GM23338 (cell line): ENCODE results near the gene PDGFRB. TPM values are rescaled to one million over a fixed set of nuclear protein-coding genes. Genes with fewer than 3 reads are reported as not detected.

ENCODE experiments used
- ATAC-seq: fragments of 200-7000 bp; cut with Tn5 transposase; 3 replicates; pipeline ENCODE4 v1.9.1; 2020
- DNase-seq: peaks from one replicate; pipeline ENCODE4 v3.0.0-alpha.2; 2015; ENCODE audit warnings: low spot score
- H2AFZ ChIP-seq: fragments of 200-600 bp; sonication (generic); 2 replicates; pipeline ENCODE4 v1.8.0; 2016; ENCODE audit warnings: antibody characterized with exemption, mild to moderate bottlenecking, moderate library complexity
- H3F3A ChIP-seq: fragments of 200-600 bp; sonication (generic); replicated peaks from 2 replicates; pipeline ENCODE4 v1.8.0; 2017; ENCODE audit warnings: antibody characterized with exemption, mixed run types, low read depth
- H3K27ac ChIP-seq: fragments of 200-600 bp; sonication (generic); 2 replicates; pipeline ENCODE4 v1.6.1; 2016; ENCODE audit warnings: low read depth
- H3K27me3 ChIP-seq: fragments of 200-600 bp; sonication (generic); 2 replicates; pipeline ENCODE4 v1.8.0; 2016; ENCODE audit warnings: mild to moderate bottlenecking, mixed run types, moderate library complexity; ENCODE audit not compliant: insufficient read depth
- H3K36me3 ChIP-seq: fragments of 200-600 bp; sonication (generic); 2 replicates; pipeline ENCODE4 v1.8.0; 2016; ENCODE audit warnings: mild to moderate bottlenecking; ENCODE audit not compliant: insufficient read depth
- H3K4me1 ChIP-seq: fragments of 200-600 bp; sonication (generic); 2 replicates; pipeline ENCODE4 v1.8.0; 2016; ENCODE audit warnings: mild to moderate bottlenecking, moderate library complexity; ENCODE audit not compliant: insufficient read depth
- H3K4me2 ChIP-seq: fragments of 200-600 bp; sonication (generic); 2 replicates; pipeline ENCODE4 v1.7.1; 2017; ENCODE audit warnings: mixed run types
- H3K4me3 ChIP-seq: fragments of 200-600 bp; sonication (generic); 2 replicates; pipeline ENCODE4 v1.6.1; 2016; ENCODE audit warnings: mixed run types
- H3K79me2 ChIP-seq: fragments of 200-600 bp; sonication (generic); replicated peaks from 2 replicates; pipeline ENCODE4 v1.8.0; 2017; ENCODE audit warnings: mild to moderate bottlenecking; ENCODE audit not compliant: insufficient read depth
- H3K9me2 ChIP-seq: fragments of 200-600 bp; sonication (generic); 2 replicates; pipeline ENCODE4 v1.8.0; 2017; ENCODE audit not compliant: insufficient read depth
- H4K20me1 ChIP-seq: fragments of 200-600 bp; sonication (generic); replicated peaks from 2 replicates; pipeline ENCODE4 v1.8.0; 2017; ENCODE audit warnings: mild to moderate bottlenecking; ENCODE audit not compliant: insufficient read depth
- H3K27ac Mint-ChIP-seq: 2 replicates; pipeline ENCODE4 v1.8.0; 2020; ENCODE audit warnings: inconsistent platforms, mild to moderate bottlenecking, moderate library complexity, mixed read lengths
- H3K27me3 Mint-ChIP-seq: 3 replicates; pipeline ENCODE4 v1.8.0; 2022; ENCODE audit warnings: low read depth, mild to moderate bottlenecking, moderate library complexity, mixed read lengths, inconsistent platforms; ENCODE audit not compliant: insufficient read depth, poor library complexity
- H3K36me3 Mint-ChIP-seq: 3 replicates; pipeline ENCODE4 v1.8.0; 2021; ENCODE audit warnings: low read depth, mild to moderate bottlenecking, inconsistent platforms, moderate library complexity, mixed read lengths
- H3K4me1 Mint-ChIP-seq: 3 replicates; pipeline ENCODE4 v1.8.0; 2020; ENCODE audit warnings: mild to moderate bottlenecking, inconsistent platforms, mixed read lengths
- H3K4me3 Mint-ChIP-seq: 3 replicates; pipeline ENCODE4 v1.8.0; 2021; ENCODE audit warnings: moderate library complexity, mild to moderate bottlenecking, inconsistent platforms, mixed read lengths
- H3K9me3 Mint-ChIP-seq: 3 replicates; pipeline ENCODE4 v1.8.0; 2020; ENCODE audit warnings: moderate library complexity, mild to moderate bottlenecking, inconsistent platforms, mixed read lengths
- CREB1 ChIP-seq: fragments of 250-450 bp; sonication (Bioruptor Pico); IDR thresholded peaks from 2 replicates; pipeline ENCODE4 v1.5.0; 2020; ENCODE audit warnings: low read depth, mild to moderate bottlenecking, moderate library complexity
- EZH2 ChIP-seq: fragments of 200-600 bp; sonication (generic); IDR thresholded peaks from one replicate; pipeline ENCODE4 v1.8.0; 2017; ENCODE audit warnings: antibody characterized with exemption, mild to moderate bottlenecking, low read depth; ENCODE audit not compliant: unreplicated experiment
- EZH2phosphoT487 ChIP-seq: fragments of 200-600 bp; sonication (generic); IDR thresholded peaks from one replicate; pipeline ENCODE4 v1.8.1; 2018; ENCODE audit warnings: antibody characterized with exemption; ENCODE audit not compliant: unreplicated experiment
- NANOG ChIP-seq: IDR thresholded peaks from 2 replicates; pipeline ENCODE4 v1.6.1; 2016; ENCODE audit warnings: antibody characterized with exemption, borderline replicate concordance
- POLR2AphosphoS5 ChIP-seq: IDR thresholded peaks from 2 replicates; pipeline ENCODE4 v1.6.1; 2016; ENCODE audit warnings: antibody characterized with exemption, low read depth
- STAT1 ChIP-seq: IDR thresholded peaks from one replicate; pipeline ENCODE4 v1.6.1; 2016; ENCODE audit warnings: antibody characterized with exemption; ENCODE audit not compliant: unreplicated experiment
- polyA plus RNA-seq: library from polyadenylated mRNA; unstranded; fragments of >200 nt; fragmentation: Nextera tagmentation; extraction: Ambion mirVana; gene quantifications from 2 replicates; pipeline ENCODE4 v1.2.1, GENCODE V29; 2016
- total RNA-seq: library from RNA; depleted of rRNA; stranded (reverse); fragments of >200 nt; shearing (Covaris generic); gene quantifications from 2 replicates; pipeline ENCODE4 v1.2.3, GENCODE V29; 2014
- TF ChIP-seq, protein P1 (sequence below): IDR thresholded peaks from 2 replicates; pipeline ENCODE4 v1.6.1; 2016; ENCODE audit warnings: antibody characterized with exemption
- TF ChIP-seq, protein P2 (sequence below): fragments of 250-450 bp; sonication (Bioruptor Pico); IDR thresholded peaks from 2 replicates; pipeline ENCODE4 v1.5.0; 2020; ENCODE audit warnings: mild to moderate bottlenecking, moderate library complexity

Gene PDGFRB
- total and polyA plus RNA-seq, 2 experiments from 2014 or later: 4.5 to 11.3 TPM

DNA sequence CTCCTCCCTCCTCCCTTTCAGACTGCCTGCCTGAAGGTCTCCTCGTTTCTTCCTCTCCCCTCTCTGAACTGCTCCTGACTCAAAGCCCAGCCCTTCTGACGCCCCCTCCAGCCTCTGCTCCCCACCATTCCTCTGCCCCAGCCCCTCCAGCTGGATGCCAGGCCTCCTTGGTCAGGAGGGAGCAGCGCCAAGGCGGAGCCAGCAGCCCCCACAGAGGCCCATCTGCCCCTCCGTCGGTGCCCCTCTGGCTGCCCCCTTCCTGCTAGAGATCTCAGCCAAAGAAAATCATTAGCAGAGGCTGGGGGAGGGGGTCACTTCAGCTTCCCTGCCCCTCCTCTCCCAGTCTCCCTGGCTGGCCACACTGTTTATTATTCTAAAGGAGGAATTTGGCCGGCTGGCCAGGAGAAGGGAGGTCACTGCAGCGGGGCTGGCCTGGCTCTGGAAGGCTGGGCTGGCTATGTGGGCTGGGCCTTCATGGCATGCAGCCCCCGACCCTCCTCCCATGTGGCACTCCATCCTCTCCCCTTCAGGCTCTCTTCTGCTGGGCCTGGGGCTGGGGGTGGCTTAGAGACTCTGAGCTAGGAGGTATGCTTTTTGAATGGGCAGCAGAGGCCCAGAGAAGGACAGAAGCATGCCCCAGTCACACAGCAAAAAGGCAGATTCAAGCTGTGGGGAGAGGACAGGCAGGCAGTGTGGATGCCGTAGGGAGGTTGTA lies 16.9 kb downstream of the PDGFRB start:
- no peak for TF ChIP-seq EZH2phosphoT487
- no peak for TF ChIP-seq STAT1
- TF ChIP-seq POLR2AphosphoS5: no peak
- TF ChIP-seq, protein P1, sequence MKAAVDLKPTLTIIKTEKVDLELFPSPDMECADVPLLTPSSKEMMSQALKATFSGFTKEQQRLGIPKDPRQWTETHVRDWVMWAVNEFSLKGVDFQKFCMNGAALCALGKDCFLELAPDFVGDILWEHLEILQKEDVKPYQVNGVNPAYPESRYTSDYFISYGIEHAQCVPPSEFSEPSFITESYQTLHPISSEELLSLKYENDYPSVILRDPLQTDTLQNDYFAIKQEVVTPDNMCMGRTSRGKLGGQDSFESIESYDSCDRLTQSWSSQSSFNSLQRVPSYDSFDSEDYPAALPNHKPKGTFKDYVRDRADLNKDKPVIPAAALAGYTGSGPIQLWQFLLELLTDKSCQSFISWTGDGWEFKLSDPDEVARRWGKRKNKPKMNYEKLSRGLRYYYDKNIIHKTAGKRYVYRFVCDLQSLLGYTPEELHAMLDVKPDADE: no peak
- Histone ChIP-seq H3K9me2 (no peaks in the 10 kb centered on the region), H3K27ac (0 out of 2 replicates have a peak overlapping the region, but pooled peaks have one; percentile 26), H3K79me2 (no peaks in the 10 kb centered on the region), H3K27me3 (no peaks in the 10 kb centered on the region), H2AFZ (0 out of 2 replicates have a peak overlapping the region, but pooled peaks have one; percentile 18), H3K4me3 (no peak overlapping the region), H3K36me3 (no peaks in the 10 kb centered on the region), H3F3A (no peaks in the 10 kb centered on the region), H4K20me1 (no peaks in the 10 kb centered on the region), H3K4me1 (peaks cover 17% of the 10 kb centered on the region), H3K4me2 (peak overlapping the region; percentile 66)
- DNase-seq (peak; percentile 74), ATAC-seq (peak; percentile 37)
- Mint-ChIP-seq H3K4me1 (peaks cover 60% of the 10 kb centered on the region), H3K36me3 (no peaks in the 10 kb centered on the region; the same call in 2 of the 3 replicates), H3K4me3 (peak overlapping the region; percentile 11; the same call in 1 of the 3 replicates), H3K27ac (peak overlapping the region; percentile 56), H3K9me3 (no peaks in the 10 kb centered on the region), H3K27me3 (peaks cover 25% of the 10 kb centered on the region)

DNA sequence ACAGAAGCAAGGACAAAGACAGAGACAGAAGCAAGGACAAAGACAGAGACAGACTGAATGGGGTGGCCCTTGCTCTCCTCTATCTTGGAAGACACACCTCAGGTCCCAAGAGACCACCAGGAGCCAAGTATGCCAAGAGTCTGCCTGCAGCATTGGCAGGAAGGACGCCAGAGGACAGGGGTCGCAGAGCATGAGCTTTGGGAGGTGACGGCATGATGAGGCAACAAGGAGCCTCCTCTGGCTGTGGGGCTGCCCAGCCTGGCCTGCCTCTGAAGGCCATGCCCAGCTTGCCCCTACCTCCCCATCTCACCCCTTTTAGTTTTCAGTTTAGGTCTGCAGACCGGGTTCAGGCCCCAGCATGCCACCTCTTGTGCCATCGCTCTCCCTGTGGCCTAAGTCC lies 17.6 kb downstream of the PDGFRB start:
- H3K79me2 ChIP-seq: no peaks in the 10 kb centered on the region
- H3K4me2 ChIP-seq: peak overlapping the region; percentile 66
- no peaks in the 10 kb centered on the region for H4K20me1 ChIP-seq
- peaks cover 17% of the 10 kb centered on the region for H3K4me1 ChIP-seq
- Mint-ChIP-seq H3K27ac (peak overlapping the region; percentile 68; the same call in 1 of the 2 replicates), H3K36me3 (no peaks in the 10 kb centered on the region; the same call in 2 of the 3 replicates), H3K27me3 (peaks cover 24% of the 10 kb centered on the region), H3K4me3 (peak overlapping the region; percentile 31; the same call in 1 of the 3 replicates), H3K4me1 (peaks cover 52% of the 10 kb centered on the region), H3K9me3 (no peaks in the 10 kb centered on the region)
- ATAC-seq (no peak), DNase-seq (no peak)
- no peaks in the 10 kb centered on the region for H3K27me3 ChIP-seq
- H3K36me3 ChIP-seq: no peaks in the 10 kb centered on the region
- H2AFZ ChIP-seq: 0 out of 2 replicates have a peak overlapping the region, but pooled peaks have one; percentile 18
- H3K27ac ChIP-seq: no peak overlapping the region
- H3K9me2 ChIP-seq: no peaks in the 10 kb centered on the region
- no peak overlapping the region for H3K4me3 ChIP-seq
- no peaks in the 10 kb centered on the region for H3F3A ChIP-seq
- TF ChIP-seq CREB1 (CRISPR knock-in tag) (no peak), NANOG (no peak), POLR2AphosphoS5 (no peak), EZH2 (no peak)
- TF ChIP-seq, protein P1: no peak
- TF ChIP-seq, protein P2, sequence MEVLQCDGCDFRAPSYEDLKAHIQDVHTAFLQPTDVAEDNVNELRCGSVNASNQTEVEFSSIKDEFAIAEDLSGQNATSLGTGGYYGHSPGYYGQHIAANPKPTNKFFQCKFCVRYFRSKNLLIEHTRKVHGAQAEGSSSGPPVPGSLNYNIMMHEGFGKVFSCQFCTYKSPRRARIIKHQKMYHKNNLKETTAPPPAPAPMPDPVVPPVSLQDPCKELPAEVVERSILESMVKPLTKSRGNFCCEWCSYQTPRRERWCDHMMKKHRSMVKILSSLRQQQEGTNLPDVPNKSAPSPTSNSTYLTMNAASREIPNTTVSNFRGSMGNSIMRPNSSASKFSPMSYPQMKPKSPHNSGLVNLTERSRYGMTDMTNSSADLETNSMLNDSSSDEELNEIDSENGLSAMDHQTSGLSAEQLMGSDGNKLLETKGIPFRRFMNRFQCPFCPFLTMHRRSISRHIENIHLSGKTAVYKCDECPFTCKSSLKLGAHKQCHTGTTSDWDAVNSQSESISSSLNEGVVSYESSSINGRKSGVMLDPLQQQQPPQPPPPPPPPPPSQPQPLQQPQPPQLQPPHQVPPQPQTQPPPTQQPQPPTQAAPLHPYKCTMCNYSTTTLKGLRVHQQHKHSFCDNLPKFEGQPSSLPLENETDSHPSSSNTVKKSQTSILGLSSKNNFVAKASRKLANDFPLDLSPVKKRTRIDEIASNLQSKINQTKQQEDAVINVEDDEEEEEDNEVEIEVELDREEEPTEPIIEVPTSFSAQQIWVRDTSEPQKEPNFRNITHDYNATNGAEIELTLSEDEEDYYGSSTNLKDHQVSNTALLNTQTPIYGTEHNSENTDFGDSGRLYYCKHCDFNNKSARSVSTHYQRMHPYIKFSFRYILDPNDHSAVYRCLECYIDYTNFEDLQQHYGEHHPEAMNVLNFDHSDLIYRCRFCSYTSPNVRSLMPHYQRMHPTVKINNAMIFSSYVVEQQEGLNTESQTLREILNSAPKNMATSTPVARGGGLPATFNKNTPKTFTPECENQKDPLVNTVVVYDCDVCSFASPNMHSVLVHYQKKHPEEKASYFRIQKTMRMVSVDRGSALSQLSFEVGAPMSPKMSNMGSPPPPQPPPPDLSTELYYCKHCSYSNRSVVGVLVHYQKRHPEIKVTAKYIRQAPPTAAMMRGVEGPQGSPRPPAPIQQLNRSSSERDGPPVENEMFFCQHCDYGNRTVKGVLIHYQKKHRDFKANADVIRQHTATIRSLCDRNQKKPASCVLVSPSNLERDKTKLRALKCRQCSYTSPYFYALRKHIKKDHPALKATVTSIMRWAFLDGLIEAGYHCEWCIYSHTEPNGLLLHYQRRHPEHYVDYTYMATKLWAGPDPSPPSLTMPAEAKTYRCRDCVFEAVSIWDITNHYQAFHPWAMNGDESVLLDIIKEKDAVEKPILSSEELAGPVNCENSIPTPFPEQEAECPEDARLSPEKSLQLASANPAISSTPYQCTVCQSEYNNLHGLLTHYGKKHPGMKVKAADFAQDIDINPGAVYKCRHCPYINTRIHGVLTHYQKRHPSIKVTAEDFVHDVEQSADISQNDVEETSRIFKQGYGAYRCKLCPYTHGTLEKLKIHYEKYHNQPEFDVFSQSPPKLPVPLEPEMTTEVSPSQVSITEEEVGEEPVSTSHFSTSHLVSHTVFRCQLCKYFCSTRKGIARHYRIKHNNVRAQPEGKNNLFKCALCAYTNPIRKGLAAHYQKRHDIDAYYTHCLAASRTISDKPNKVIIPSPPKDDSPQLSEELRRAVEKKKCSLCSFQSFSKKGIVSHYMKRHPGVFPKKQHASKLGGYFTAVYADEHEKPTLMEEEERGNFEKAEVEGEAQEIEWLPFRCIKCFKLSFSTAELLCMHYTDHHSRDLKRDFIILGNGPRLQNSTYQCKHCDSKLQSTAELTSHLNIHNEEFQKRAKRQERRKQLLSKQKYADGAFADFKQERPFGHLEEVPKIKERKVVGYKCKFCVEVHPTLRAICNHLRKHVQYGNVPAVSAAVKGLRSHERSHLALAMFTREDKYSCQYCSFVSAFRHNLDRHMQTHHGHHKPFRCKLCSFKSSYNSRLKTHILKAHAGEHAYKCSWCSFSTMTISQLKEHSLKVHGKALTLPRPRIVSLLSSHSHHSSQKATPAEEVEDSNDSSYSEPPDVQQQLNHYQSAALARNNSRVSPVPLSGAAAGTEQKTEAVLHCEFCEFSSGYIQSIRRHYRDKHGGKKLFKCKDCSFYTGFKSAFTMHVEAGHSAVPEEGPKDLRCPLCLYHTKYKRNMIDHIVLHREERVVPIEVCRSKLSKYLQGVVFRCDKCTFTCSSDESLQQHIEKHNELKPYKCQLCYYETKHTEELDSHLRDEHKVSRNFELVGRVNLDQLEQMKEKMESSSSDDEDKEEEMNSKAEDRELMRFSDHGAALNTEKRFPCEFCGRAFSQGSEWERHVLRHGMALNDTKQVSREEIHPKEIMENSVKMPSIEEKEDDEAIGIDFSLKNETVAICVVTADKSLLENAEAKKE (CRISPR knock-in tag): no peak
